Middle frontal gyrus (tissue), 1 donor: Measurements from ENCODE around the gene BCAS3.
"Not testable (repeated sequence)": the region's sequence is repeated elsewhere in the genome, so short reads cannot be mapped to it uniquely, and the experiment has no call there.

ENCODE experiments used
- DNase-seq: peaks from one replicate; pipeline ENCODE4 v3.0.0-alpha.2; 2015; ENCODE audit warnings: low spot score; ENCODE audit errors: extremely low spot score

Gene BCAS3

DNA sequence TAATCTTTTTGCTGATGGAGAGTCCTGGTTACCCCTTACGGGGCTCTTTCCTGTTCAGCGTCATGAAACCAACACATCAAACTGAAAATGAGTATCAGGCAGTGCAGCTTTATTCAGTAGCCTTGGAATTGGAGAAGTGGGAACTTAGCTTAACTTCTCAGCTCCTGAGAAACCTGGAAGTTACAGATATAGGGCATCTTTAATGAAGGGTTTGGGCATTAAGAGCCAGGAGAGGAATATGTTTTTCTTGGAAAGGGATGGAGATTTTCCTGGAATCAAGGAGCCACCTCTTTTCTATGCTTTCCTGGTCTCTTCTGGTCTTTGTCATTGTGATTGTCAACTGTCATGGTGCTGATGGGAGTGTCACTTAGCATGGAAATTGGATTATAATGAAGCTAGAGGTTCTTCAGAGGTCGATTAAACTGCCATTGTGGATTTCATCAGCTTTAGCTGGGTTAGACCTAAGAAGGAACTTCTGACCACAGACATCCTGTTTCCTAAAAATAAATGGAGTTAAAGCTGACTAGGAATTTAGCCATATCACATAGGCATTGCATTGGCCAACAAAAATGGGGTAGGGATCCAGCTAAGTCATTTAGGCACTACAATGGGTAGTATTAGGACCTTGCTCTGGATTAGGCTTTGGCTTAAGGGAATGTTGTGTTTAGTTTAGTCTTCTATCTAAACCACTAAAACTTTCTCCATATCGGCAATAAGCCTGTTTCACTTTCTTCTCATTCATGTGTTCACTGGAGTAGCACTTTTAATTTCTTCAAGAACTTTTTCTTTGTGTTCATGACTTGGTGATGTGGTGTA, 186.4 kb downstream of the BCAS3 start:
- no peak for DNase-seq

DNA sequence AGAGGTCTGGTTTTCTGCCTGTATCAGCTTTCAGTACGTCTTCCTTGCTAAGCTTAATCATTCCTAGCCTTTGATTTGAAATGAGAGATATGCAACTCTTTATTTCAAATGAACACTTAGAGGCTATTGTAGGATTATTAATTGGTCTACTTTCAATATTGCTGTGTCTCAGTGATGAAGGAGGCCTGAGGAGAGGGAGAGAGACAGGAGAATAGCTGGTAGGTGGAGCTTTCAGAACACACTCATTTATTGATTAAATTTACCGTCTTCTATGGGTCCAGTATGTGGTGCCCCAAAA, 187.0 kb downstream of the BCAS3 start:
- DNase-seq, result no peak

DNA sequence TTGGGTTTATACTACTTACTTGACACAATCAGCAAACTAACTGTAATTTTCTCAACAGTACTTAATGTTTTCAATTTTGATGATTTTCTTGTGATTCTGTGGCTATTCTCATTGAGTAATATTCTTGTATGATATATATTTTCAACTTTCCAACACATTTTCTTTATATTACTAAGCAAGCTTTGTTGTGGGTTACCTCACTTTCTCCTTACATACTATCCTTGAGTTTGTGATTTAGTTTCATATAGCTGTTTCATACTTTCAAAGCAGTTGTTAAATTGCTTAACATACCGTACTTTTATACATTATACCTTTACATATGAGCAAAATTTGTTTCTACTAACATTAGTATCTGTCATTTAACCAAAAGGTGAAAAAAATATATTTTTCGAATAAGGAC, 197.1 kb downstream of the BCAS3 start:
- DNase-seq, result no peak

DNA sequence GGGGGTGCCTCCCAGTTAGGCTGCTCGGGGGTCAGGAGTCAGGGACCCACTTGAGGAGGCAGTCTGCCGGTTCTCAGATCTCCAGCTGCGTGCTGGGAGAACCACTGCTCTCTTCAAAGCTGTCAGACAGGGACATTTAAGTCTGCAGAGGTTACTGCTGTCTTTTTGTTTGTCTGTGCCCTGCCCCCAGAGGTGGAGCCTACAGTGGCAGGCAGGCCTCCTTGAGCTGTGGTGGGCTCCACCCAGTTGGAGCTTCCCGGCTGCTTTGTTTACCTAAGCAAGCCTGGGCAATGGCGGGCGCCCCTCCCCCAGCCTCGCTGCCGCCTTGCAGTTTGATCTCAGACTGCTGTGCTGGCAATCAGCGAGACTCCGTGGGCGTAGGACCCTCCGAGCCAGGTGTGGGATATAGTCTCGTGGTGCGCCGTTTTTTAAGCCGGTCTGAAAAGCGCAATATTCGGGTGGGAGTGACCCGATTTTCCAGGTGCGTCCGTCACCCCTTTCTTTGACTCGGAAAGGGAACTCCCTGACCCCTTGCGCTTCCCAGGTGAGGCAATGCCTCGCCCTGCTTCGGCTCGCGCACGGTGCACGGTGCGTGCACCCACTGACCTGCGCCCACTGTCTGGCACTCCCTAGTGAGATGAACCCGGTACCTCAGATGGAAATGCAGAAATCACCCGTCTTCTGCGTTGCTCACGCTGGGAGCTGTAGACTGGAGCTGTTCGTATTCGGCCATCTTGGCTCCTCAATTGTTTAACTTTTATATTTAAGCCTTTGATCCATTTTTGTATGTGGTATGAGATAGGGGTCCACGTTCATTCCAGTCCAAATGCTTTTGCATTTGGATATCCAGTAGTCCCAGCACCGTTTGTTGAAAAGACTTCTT, 209.3 kb downstream of the BCAS3 start:
- not testable (repeated sequence) for DNase-seq

DNA sequence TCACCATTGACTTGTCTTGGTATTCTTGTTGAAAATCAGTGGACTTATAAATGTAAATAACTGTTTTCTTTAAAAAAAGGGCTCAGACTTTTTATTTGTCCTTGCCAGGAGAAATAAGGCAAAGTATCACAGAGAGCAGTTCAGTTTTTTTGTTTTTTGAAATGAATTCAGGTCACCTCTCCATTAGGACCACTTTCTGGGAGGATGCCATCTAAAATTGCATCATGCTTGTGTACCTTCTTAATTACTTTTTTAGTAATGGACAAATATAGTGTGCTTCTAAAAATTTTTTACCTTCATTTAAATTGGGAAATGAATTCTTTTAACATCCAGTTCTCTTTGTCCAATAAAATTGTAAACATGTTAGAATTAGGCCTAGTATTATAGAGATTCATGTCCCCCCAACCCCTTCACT, 210.0 kb downstream of the BCAS3 start:
- no peak for DNase-seq

DNA sequence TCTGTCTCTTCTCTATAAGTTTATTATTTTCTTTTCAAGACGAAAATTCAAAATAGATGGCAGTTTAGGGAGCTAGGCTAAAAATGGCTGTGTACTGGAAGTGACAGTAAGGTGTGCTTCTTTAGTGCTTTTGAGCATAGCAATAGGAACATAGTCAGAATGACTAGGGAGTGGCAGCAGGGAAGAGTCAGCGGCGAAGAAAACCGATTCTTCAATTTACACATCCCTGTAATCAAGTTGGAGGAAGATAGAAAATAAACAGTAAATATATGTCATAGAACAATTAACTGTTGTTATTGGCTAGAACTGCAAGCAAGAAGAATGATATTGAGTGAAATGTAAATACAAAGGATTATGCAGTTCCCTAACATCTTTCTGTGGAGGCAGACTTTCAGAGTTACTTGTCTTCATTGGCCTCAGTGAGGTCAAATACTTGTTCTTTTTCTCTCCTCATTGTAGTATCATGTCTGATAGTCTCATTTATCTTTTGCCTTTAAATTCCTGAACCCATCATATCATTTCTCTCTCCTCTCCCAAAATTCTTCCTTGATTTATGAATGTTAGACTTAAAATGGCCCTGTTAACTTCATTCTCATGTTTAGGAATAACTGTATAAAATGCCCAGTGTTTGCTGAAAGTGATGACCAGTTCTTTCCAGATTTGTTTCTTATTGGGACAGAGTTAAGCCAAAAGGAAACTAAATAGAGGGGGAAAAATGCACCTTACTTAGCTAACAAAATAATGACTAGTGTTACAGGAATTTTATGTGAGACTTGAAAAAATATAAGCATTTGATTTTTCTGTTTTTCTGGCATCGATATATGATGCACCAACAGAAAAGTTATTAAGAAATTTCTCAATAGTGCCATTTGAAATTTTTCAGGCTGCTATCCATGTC, 211.4 kb downstream of the BCAS3 start:
- no peak for DNase-seq

DNA sequence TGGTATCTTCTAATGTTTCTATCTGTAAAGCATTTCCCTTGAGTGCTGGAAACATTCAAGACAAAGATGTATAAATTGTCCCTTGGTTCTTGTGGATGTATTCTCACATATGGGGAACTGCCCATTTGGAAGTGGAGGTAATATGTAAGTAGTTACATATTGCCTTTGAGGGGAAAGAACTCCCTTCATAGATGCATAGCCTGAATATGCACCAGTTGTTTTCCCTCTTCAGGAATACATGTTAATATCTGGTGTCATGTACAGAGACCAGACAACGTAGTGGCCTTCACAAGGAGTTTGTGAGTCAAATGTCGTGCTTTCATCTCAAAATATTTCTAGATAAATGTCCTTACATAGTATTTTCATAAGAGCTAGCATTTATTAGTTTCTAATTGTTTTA, 213.5 kb downstream of the BCAS3 start:
- DNase-seq, result no peak

DNA sequence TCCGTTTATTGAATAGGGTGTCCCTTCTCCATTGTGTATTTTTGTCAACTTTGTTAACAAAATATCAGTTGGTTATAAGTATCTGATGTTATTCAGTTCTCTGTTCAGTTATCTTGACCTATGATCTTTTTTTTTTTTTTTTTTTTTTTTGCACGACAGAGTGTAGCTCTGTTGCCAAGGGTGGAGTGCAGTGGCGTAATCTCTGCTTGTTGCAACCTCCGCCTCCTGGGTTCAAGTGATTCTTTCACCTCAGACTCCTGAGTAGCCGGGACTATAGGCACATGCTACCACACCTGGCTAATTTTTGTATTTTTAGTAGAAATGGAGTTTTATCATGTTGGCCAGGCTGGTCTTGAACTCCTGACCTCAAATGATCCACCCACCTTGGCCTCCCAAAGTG, 215.8 kb downstream of the BCAS3 start:
- DNase-seq, result no peak

DNA sequence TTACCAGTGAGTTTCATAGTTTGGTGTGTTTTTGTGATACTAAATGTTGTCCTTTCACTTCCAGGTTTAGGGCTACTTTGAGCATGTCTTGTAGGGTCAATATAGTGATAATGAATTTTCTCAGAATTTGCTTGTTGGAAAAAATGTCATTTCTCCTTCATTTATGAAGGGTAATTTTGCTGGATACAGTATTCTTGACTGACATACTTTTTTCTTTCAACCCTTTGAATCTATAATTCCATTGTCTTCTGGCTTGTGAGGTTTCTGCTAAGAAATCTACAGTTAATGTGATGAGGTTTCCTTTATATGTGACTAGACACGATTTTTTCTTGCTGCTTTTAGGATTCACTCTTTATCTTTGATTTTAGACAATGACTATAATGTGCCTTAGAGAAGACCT, 219.3 kb downstream of the BCAS3 start:
- no peak for DNase-seq

DNA sequence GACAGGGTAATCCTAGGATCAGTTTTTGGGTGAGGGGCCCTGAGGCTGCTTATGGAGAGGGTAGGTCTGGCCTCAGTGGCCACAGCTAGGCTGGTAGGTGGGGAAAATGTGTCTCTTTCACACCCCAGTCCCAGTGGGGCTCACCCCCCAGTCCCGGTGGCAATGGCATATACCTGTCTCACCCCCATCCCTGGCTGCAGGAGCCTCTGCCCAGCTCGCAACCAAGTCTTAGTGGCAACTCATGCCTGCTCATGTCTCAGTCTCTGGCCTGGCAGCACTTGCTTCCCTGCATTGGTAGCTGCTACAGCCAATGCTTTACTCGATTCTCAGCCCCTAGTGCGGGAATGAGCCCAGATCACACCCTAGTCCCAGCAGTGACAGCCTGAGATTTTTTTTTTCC, 221.5 kb downstream of the BCAS3 start:
- DNase-seq, result no peak

DNA sequence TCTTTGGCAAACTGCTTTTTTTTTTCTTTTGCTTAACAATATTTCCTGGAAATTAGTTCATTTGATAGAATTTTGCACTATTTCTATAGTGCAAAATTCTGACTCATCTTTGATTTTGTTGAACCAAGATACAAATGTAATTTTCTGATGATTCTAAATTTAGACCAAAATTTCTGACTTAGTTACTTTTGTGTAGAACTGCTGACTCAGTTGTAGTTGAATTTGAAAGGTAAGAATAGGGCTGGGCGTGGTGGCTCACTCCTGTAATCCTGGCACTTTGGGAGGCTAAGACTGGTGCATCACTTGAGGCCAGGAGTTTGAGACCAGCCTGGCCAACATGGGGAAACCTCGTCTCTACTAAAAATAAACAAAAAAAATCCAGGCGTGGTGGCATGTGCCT, 223.0 kb downstream of the BCAS3 start:
- no peak for DNase-seq

DNA sequence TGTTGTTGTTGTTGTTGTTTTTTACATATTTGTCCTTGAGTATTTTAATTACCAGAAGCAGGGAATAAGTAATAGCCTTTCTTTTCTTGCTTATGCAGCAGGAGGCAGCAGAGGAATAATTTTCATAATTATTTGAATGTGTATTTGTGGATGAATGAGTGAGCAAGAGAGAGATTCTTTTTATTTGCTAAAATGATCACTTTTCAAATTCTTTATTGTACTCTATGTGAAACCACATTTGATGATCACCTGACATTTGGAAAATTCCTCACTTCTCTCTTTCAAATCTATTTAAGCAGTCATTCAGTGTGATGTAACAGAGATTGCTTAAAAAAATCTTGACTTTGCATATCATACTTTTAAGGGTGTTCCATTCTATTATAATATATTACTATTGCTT, 223.6 kb downstream of the BCAS3 start:
- no peak for DNase-seq

DNA sequence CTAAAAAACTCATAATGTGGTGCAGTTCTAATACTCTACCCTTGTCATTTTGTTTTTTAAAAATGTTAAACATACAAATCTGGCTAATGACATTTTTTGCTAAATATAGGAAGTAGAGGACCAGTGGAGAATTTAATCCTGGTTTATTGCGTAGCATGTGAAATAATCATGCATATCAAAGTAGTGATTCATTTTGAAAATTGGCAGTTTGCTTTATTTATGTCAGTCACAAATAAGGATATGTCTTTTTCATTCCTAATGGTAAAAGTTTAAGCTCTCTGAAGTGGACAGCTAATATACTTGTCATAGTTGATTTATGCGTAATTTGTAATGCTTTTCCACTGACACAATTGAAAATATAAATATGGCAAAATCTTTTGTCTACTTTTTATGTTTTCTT, 224.2 kb downstream of the BCAS3 start:
- DNase-seq, result no peak

DNA sequence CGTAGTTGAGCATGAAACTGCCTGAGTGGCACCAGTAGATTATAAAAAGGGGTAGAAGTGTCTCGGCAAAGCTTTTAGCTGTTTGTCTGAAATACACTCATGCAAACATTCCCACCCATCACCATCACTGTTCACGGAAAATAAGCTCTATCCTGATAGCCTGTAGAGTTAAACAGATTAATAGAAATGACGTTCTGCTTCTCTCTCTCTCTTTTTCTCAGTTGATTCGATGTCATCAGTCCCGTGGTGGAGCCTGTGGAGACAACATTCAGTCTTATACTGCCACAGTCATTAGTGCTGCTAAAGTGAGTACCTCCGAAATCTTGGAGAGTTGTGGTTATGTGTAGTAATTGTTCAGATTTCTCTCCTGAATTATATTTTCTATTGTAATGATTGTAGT, 224.7 kb downstream of the BCAS3 start:
- DNase-seq, result no peak

DNA sequence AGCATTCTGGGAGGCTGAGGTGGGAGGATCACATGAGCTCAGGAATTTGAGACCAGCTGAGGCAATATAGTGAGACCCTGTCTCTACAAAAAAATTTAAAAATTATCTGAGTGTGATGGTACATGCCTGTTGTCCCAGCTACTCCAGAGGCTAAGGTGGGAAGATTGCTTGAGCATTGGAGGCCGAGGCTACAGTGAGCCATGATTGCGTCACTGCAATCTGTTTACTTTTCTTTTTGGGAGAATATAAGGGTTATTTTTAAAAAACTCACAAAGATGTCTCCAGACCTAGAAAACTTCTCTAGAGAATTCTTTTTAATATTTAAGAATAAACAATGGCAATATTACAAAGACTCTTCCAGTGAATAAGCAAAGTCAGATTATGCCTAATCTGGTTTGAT, 226.9 kb downstream of the BCAS3 start:
- no peak for DNase-seq

DNA sequence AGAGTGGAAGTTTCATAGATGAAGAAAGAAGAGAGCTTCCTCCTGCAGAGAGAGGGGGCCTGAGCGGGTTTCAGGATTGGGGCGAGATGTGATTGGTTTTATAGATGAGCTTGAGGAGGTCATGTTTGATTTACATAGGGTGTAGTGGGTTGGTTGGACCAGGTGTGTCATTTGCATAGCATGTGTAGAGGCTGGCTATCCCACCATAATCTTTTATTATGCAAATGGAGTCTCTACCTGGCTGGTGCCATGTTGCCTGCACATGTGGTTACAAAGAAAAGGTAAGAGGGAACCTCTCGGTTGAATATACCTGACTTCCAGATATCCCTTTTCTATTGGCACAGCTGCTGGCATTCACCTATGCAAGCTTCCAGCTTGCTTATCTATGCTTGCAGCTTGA, 228.1 kb downstream of the BCAS3 start:
- DNase-seq, result no peak

DNA sequence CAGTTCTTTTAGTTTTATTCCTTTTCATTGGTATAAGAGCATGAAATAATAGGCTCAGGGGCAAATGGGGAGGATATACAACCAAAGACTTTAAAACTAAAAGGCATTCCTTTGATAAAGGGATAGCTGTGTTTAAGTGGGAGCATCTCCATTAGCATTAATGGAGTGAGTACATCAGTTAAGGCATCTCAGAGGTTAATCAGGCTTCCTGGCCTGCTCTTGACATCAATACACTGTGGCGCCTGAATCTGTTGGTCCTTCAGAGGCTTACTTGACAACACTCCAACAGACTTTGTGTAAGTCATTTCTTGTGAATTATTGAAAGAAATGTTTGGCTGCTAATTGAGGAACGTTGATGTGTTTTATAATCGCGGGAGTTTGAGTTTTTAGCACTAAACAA, 230.7 kb downstream of the BCAS3 start:
- DNase-seq, result no peak

DNA sequence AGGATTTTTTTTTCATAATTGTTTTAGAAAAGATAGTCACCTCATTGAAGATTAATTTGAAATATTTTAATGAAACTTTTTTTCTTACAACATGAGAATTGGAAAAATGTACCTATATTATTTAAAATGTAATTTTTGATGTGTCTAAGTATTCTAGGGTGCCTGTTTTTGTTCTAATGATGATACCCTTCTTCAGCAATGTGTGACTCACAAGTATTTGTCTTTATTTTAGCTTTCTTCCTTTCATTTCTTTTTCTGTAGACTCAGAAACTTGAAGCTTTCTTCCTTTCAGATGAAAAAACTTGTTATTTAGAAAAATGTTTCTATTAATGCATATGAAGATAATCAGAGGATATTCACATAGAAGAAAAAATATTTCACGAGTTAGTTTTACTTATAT, 231.8 kb downstream of the BCAS3 start:
- DNase-seq, result no peak

DNA sequence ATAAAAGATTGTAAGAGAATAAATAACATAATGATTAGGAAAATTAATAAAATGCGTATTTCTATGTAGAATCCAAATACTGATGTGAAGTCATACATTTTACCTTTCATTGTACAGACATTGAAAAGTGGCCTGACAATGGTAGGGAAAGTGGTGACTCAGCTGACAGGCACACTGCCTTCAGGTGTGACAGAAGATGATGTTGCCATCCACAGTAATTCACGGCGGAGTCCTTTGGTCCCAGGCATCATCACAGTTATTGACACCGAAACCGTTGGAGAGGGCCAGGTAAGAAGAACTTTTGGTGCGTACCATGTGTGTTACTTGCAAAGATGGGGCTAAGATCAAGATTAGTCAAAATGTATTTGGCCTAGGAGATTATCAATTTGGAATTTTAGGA, 232.8 kb downstream of the BCAS3 start:
- no peak for DNase-seq

DNA sequence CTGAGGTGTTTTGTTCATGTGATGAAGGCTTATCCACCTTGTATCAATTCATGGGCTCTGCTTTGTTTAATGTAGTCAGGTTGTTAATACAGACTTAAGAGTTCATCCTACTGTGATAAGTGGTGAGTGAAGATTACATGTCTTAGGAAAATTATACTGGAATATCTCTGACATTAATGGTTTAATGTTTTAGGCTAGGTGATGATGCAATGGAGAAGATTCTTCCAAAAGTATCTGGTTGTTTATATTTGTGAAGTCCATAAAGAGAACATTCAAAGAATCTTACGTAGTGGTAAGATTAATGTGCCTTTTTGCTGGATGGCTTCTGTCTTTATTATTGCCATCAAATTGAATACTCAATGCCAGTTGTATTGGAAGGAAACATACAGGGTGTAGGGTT, 236.4 kb downstream of the BCAS3 start:
- no peak for DNase-seq

DNA sequence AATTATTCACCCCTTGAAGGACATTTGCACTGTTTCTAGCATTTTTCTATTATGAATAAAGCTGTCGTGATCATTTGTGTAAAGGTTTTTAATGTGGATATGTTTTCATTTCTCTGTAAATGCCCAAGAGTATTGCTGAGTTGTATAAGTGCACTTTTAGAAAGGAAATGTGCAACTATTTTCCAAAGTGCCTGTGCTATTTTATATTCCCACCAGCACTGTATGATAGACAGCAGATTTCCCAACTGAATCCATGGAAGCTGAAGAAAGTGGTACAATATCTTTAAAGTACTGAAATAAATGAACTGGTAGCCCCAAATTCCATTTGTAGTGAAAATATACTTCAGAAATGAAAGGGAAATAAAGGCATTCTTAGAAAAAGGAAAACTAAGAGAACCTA, 238.4 kb downstream of the BCAS3 start:
- no peak for DNase-seq

DNA sequence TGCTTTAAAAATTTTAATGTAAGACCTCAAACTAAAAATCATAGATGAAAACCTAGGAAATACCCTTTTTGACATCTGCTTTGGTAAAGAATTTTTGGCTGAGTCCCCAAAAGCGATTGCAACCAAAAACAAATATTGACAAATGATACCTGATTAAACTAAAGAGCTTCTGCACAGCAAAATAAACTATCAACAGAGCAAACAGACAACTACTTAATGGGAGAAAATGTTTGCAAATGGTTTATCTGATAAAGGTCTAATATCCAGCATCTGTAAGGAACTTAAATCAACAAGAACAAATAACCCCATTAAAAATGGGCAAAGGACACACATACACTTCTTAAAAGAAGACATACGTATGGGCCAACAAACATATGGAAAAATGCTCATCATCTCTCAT, 242.5 kb downstream of the BCAS3 start:
- no peak for DNase-seq
